ENCODE measurements around the gene ITPKC.

DNA sequence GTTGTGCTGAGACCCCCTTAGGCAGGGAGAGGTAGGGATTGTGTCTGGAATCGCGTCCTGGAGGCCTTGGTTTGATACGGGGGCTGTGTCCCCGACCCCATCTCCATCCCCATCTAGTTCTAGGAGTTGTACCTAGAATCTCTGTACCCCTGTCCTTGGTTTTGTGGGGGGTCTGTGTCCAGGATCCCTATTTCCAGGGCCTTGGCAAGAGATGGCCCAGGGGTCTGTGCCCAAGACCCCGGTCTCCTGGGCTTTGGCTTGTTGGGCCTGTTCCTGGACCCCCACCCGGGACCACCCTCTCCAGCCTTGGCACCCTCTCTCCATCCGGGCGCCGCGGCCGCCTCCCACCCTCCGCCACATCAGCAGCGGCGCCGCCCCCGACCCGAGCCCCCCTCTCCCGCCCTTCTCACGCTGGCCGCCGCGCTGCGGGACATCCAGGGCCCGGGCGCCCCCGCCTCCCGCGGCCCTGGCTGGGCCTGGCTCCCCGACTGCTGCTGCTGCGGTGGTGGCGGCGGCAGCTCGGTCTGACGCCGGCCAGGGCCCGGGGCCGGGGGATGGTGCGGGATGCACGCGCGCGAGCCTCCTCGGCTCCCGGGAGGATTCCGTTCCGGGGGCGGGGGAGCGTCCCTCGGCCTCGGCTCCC is 26.7 kb upstream of the ITPKC start, which contains the start of gene NUMBL:
- TF ChIP-seq EZH2 (IDR thresholded peaks at IDR 0.05; ENCODE audit: insufficient read depth, low read length), result no peak
- TF ChIP-seq, protein P1, sequence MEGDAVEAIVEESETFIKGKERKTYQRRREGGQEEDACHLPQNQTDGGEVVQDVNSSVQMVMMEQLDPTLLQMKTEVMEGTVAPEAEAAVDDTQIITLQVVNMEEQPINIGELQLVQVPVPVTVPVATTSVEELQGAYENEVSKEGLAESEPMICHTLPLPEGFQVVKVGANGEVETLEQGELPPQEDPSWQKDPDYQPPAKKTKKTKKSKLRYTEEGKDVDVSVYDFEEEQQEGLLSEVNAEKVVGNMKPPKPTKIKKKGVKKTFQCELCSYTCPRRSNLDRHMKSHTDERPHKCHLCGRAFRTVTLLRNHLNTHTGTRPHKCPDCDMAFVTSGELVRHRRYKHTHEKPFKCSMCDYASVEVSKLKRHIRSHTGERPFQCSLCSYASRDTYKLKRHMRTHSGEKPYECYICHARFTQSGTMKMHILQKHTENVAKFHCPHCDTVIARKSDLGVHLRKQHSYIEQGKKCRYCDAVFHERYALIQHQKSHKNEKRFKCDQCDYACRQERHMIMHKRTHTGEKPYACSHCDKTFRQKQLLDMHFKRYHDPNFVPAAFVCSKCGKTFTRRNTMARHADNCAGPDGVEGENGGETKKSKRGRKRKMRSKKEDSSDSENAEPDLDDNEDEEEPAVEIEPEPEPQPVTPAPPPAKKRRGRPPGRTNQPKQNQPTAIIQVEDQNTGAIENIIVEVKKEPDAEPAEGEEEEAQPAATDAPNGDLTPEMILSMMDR (IDR thresholded peaks at IDR 0.05; ENCODE audit: insufficient read depth, low read depth, low read length), result no peak

Measured in astrocyte (in vitro differentiated cells and primary cell).